HEK293 (cell line): ENCODE measurements around the gene TK1.

Experiments
- FEZF1 ChIP-seq: fragments of 450-650 bp; formaldehyde crosslinking; IDR thresholded peaks from 2 replicates; pipeline ENCODE4 v1.5.1; 2016; ENCODE audit warnings: missing biosample characterization, missing genetic modification characterization
- GLIS1 ChIP-seq: fragments of 450-650 bp; formaldehyde crosslinking; IDR thresholded peaks from 2 replicates; pipeline ENCODE4 v1.5.1; 2016; ENCODE audit warnings: missing biosample characterization, missing genetic modification characterization
- GLIS2 ChIP-seq: fragments of 450-650 bp; formaldehyde crosslinking; IDR thresholded peaks from 2 replicates; pipeline ENCODE4 v1.5.1; 2016; ENCODE audit warnings: missing biosample characterization, missing genetic modification characterization
- KLF8 ChIP-seq: fragments of 450-650 bp; formaldehyde crosslinking; IDR thresholded peaks from 2 replicates; pipeline ENCODE4 v1.5.1; 2016; ENCODE audit warnings: missing biosample characterization, missing genetic modification characterization
- KLF9 ChIP-seq: fragments of 450-650 bp; formaldehyde crosslinking; IDR thresholded peaks from 2 replicates; pipeline ENCODE4 v1.5.1; 2016; ENCODE audit warnings: missing biosample characterization, missing genetic modification characterization, low read depth
- PATZ1 ChIP-seq: fragments of 450-650 bp; formaldehyde crosslinking; IDR thresholded peaks from 2 replicates; pipeline ENCODE4 v1.5.1; 2016; ENCODE audit warnings: missing biosample characterization, missing genetic modification characterization
- PRDM10 ChIP-seq: fragments of 450-650 bp; formaldehyde crosslinking; IDR thresholded peaks from 2 replicates; pipeline ENCODE4 v1.5.1; 2016; ENCODE audit warnings: missing biosample characterization, missing genetic modification characterization
- SALL2 ChIP-seq: fragments of 450-650 bp; formaldehyde crosslinking; IDR thresholded peaks from 2 replicates; pipeline ENCODE4 v1.5.0; 2017; ENCODE audit warnings: missing biosample characterization, mild to moderate bottlenecking, missing genetic modification characterization, borderline replicate concordance
- ZBTB17 ChIP-seq: fragments of 450-650 bp; formaldehyde crosslinking; IDR thresholded peaks from 2 replicates; pipeline ENCODE4 v1.5.1; 2016; ENCODE audit warnings: missing biosample characterization, missing genetic modification characterization
- ZBTB26 ChIP-seq: fragments of 450-650 bp; formaldehyde crosslinking; optimal IDR thresholded peaks from 2 replicates; pipeline ENCODE3; 2016; ENCODE audit warnings: missing biosample characterization, mild to moderate bottlenecking, missing genetic modification characterization
- ZBTB48 ChIP-seq: fragments of 450-650 bp; formaldehyde crosslinking; IDR thresholded peaks from 2 replicates; pipeline ENCODE4 v1.5.1; 2016; ENCODE audit warnings: missing biosample characterization, missing genetic modification characterization
- ZBTB8A ChIP-seq: fragments of 450-650 bp; formaldehyde crosslinking; IDR thresholded peaks from 2 replicates; pipeline ENCODE4 v1.5.1; 2016; ENCODE audit warnings: missing biosample characterization, missing genetic modification characterization
- ZEB2 ChIP-seq: fragments of 450-650 bp; formaldehyde crosslinking; IDR thresholded peaks from 2 replicates; pipeline ENCODE4 v1.5.1; 2016; ENCODE audit warnings: missing biosample characterization, missing genetic modification characterization
- ZIC2 ChIP-seq: fragments of 450-650 bp; formaldehyde crosslinking; IDR thresholded peaks from 2 replicates; pipeline ENCODE4 v1.5.1; 2016; ENCODE audit warnings: missing biosample characterization, missing genetic modification characterization
- ZNF114 ChIP-seq: fragments of 450-650 bp; formaldehyde crosslinking; IDR thresholded peaks from 2 replicates; pipeline ENCODE4 v1.5.0; 2017; ENCODE audit warnings: missing biosample characterization, missing genetic modification characterization
- ZNF292 ChIP-seq: fragments of 450-650 bp; formaldehyde crosslinking; IDR thresholded peaks from 2 replicates; pipeline ENCODE4 v1.5.1; 2016; ENCODE audit warnings: low read depth, missing biosample characterization, missing genetic modification characterization, borderline replicate concordance
- ZNF423 ChIP-seq: fragments of 450-650 bp; formaldehyde crosslinking; IDR thresholded peaks from 2 replicates; pipeline ENCODE4 v1.5.1; 2016; ENCODE audit warnings: missing biosample characterization, missing genetic modification characterization
- ZNF433 ChIP-seq: fragments of 450-650 bp; formaldehyde crosslinking; IDR thresholded peaks from 2 replicates; pipeline ENCODE4 v1.5.1; 2016; ENCODE audit warnings: missing biosample characterization, missing genetic modification characterization, low read depth
- ZNF555 ChIP-seq: fragments of 450-650 bp; formaldehyde crosslinking; conservative IDR thresholded peaks from 2 replicates; pipeline ENCODE4 v1.5.1; 2017; ENCODE audit warnings: missing biosample characterization, mild to moderate bottlenecking, missing genetic modification characterization, inconsistent platforms
- ZNF624 ChIP-seq: fragments of 450-650 bp; formaldehyde crosslinking; IDR thresholded peaks from 2 replicates; pipeline ENCODE4 v1.5.1; 2017; ENCODE audit warnings: missing biosample characterization, missing genetic modification characterization
- ZNF785 ChIP-seq: fragments of 450-650 bp; formaldehyde crosslinking; IDR thresholded peaks from 2 replicates; pipeline ENCODE4 v1.5.1; 2016; ENCODE audit warnings: missing biosample characterization, missing genetic modification characterization

The TK1 gene

GRCh38 chr17:78127888-78128550 lies 58.8 kb downstream of the TK1 start (continued):
- TF ChIP-seq PRDM10 (tag by site-specific recombination): peak; percentile 85
- 0 out of 2 replicates have a peak, but pooled peaks have one; percentile 8 for TF ChIP-seq PATZ1 (tag by site-specific recombination)
- no peak for TF ChIP-seq ZNF433 (tag by site-specific recombination)
- TF ChIP-seq FEZF1: peak; percentile 38; the same call in 1 of the 2 replicates
- TF ChIP-seq GLIS2: 0 out of 2 replicates have a peak, but pooled peaks have one; percentile 63
- TF ChIP-seq GLIS1 (tag by site-specific recombination): no peak
- no peak for TF ChIP-seq ZNF292 (tag by site-specific recombination)
- peak; percentile 59 for TF ChIP-seq ZBTB17 (tag by site-specific recombination)
- peak; percentile 8; the same call in 1 of the 2 replicates for TF ChIP-seq ZEB2
- TF ChIP-seq ZNF114 (tag by site-specific recombination): no peak
- TF ChIP-seq ZNF785 (tag by site-specific recombination): no peak
- no peak for TF ChIP-seq ZNF624 (tag by site-specific recombination)
- 0 out of 2 replicates have a peak, but pooled peaks have one; percentile 42 for TF ChIP-seq ZBTB8A (tag by site-specific recombination)
- no peak for TF ChIP-seq SALL2 (tag by site-specific recombination)
- TF ChIP-seq ZBTB26 (tag by site-specific recombination): peak; percentile 1
- 0 out of 2 replicates have a peak, but pooled peaks have one; percentile 31 for TF ChIP-seq ZNF423 (tag by site-specific recombination)
- TF ChIP-seq ZNF555 (tag by site-specific recombination): no peak
- no peak for TF ChIP-seq ZBTB48 (tag by site-specific recombination)
- 0 out of 2 replicates have a peak, but pooled peaks have one; percentile 16 for TF ChIP-seq KLF9 (tag by site-specific recombination)
- TF ChIP-seq ZIC2 (tag by site-specific recombination): no peak
- TF ChIP-seq KLF8: peak; percentile 15; the same call in 1 of the 2 replicates
- TF ChIP-seq, all 188 proteins: peak for 14
